Measurements from ENCODE around the gene TXNRD2.

TXNRD2 gene

DNA sequence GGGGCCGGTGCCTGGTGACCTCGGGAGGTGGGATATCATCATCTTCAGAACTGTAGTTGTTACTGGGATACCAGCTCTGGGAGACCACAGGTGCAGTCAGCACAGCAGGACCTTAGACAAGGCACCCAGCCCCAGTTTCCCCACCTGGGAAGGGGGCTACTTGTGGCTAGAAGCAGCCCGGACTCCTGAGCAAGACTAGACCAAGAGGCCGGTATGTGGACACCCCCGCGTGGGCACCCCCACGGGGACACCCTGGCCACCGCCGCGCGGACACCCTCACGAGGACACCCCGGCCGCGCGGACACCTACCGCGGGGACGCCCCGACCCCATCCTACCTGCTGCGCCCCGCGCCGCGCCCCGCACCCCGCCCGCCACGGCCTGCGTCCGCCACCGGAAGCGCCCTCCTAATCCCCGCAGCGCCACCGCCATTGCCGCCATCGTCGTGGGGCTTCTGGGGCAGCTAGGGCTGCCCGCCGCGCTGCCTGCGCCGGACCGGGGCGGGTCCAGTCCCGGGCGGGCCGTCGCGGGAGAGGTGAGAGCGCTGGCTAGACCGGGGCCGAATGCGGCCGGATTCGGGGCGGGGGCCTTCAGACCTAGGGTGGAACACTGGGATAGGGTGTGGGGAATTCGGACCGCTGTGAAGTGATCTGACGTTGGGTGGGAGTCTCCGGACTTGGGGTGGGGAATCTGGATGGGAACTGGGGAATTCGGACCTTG, at the start of gene TXNRD2, which contains the start of gene COMT:
TXNRD2 (minus strand) TSS at position 454 of the 718 bp plus-strand sequence; CDS start at position 439, 15 bp downstream.
COMT (plus strand) TSS at position 408 of the 718 bp plus-strand sequence. CDS start 20,755 bp downstream, outside the sequence.
- intact Hi-C loops (cut with DNase I), result no loop called here
- DNase-seq, result peak in 38 of 42 donors; percentile 50 to 81 (median 64)

DNA sequence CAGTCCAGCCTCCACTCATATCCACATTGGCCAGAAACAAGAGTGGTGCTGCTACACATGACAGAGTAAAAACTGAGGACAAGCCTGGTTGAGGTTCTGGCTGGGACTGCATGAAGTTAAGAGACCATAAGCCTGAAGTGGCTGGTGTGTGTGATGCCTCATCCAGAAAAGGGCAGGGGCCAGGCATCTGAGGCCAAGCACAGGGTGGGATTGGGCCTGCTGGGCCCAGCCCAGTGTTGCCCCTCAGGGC, 49.7 kb upstream of the TXNRD2 start:
- DNase-seq, result no peak

DNA sequence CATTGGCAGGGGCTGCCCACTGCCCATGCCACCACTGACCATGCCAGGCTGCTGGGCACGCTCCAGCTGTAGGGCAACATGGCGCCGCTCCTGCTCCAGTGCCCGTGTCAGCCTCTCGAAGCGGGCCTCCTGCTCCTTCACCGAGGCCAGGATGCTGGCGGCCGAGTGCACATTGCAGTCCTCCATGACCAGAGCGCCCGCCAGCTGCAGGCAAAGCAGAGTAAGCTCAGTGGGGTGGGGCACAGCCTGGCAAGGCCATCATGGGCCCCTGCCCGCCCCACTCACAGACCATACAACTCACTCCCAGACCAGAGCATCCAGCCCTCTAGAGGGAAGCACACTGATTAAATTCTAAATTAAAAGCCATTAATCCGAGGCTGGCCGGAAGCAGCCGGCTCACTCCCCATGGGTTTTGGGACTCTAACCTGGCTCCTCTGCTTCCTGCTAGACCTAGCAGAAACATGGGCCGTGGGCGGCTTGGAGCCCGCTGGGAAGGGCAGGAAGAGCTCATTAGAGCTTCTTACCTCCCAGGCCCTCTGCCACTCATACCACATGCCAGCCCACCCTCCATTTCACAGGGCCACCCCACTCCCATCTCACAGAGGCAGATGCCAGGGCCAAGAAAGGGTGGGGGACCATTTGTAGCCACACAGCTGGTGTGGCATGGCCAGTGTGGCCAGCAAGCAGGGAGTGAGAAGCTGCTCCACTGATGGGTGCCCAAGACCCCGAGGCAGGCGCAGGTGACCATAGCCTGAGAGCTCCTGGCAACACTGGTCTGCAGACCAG, 49.2 kb upstream of the TXNRD2 start:
- DNase-seq, result no peak
- intact Hi-C loops (cut with DNase I), result no loop called here

More for the DNA sequence above, 49.7 kb upstream of the TXNRD2 start:
- intact Hi-C loops (cut with DNase I), result no loop called here

DNA sequence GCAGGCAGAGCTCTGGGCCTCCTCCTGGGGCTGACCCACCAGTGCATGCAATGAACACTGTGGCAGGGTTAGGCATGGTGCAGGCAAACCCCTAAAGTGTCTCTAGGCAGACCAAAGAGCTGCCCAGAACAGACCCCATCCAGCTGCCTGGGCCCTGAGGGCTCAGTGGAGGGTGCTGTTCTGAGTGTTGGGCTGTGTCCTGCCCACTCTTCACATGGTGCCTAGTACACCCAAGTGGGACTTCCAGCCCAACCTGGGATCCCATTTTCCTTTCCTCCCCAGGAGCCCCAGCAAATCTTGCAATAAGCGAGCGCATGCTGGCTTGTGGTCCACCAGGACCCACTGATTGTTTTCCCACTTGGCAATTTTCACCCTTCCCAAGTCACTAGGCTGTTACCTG, 48.6 kb upstream of the TXNRD2 start:
- DNase-seq, result no peak
- intact Hi-C loops (cut with DNase I), result no loop called here

DNA sequence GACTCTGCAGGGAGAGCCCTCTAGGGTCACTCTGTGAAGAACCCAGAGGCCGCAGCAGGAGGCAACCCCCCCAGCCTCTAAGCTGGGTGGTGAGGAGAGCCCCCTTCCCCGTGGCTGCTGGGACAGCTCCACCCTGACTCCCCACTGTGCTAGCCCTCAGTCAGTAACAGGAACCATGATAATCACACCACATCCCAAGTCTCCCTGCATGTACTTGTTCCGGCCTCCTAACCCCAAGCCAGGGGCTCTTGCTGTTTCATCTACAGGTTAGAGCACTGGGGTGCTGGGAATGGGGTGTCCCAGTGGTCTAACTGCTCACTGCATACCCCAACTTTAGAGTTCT, 48.1 kb upstream of the TXNRD2 start:
- no peak for DNase-seq
- intact Hi-C loops (cut with DNase I), result no loop called here

DNA sequence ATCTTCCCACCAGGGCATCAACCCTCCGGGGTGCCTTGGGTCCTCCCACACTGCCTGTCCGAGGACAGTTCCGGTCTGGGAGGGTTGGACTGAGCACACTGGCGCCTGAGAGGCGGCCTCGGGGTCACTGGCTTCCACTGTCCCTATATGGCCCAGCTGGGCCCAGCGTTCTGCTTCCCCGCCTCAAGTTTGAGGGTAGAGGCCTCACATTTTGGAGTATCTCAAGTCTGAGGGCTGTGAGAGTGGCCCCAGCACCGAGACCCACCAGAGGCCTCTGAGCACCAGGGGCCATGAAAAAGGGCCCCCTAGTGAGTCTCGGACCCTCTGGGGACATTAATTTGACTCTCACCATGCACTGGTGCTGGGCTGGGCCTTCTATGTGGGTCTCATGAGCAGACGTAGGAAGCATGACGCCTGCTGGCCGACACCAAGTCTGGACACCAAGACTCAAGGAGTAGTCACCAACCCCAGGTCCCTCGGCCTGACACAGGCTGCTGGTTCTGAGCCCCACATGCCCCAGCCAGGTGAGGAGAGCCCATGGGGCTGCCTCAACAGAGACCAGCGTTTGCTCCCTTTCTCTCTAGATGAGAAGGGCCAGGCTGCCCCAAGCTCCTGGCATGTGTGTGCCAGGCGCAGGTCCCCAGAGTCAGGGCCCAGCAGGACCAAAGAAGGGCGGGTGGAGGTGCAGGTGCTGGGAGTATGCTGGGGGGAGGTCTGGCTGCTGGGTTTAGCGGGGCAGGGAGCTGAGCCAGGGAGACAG, 47.5 kb upstream of the TXNRD2 start:
- DNase-seq, result no peak
- intact Hi-C loops (cut with DNase I), result no loop called here

DNA sequence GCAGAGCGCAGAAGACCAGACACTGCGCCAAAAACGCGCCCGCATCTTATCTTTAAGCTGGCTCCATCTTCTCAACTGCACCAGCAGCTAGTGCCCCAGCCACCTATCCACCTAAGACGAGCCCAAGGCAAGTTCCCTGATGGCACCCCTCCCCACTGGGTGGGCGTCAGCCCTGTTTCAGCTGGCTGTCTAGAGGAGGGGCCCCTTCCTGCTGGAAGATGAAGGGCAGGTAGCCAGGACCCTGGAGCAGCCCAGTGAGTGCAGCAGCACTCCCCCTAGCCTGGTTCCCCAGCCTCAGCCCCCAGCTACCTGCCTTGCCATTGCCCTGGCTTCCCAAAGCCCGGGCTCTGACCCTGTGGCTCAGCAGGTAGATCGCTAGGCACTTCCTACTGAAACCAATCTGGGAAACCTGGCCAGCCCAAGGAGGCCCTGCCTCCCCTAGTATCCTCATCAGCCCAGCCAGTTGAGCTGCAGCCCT, 46.8 kb upstream of the TXNRD2 start:
- no peak for DNase-seq

DNA sequence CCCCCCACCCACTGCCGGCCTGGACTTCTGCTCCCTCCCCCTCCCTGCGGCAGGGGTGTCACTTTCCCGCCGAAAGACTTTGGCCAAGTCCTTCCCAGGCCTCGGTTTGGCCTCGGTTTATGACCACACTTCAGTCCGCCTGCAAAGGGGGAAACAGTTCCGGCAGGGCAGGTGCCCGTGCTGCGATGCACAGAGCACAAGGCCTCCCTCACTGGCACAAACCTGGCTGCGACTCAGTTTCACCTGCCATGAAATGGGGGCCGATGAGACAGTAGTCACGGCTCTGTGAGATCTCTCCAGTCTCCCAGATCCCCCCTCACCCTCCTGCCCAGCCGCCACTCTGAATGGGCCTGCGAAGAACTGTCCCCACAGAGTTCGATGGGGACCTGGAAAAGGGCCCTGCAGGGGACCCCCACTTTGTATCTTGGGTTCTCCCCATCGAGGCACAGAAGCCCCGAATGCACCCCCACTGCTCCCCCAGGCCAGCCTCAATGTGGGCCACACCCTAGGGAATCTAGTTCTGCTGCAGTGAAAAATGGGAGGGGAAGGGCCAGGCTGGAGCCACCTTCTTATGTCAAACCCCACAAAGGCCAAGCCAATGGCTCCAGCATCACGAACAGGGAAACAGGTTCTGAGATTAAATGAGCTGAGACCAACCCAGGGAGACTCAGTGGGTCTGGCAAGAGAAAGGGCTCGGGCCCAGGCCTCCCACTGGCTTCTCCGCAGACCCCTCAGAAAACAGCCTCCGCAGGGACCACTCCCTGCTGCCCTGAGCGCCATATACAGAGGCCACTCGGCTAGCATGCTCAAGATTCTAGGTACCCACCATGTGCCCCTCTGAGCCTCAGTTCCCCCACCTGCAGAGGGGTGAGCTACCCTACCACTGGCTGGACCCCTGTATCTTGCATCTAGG, 46.0 kb upstream of the TXNRD2 start:
- no peak for DNase-seq
- intact Hi-C loops (cut with DNase I), result no loop called here

More for the DNA sequence above, 46.8 kb upstream of the TXNRD2 start:
- intact Hi-C loops (cut with DNase I), result no loop called here

DNA sequence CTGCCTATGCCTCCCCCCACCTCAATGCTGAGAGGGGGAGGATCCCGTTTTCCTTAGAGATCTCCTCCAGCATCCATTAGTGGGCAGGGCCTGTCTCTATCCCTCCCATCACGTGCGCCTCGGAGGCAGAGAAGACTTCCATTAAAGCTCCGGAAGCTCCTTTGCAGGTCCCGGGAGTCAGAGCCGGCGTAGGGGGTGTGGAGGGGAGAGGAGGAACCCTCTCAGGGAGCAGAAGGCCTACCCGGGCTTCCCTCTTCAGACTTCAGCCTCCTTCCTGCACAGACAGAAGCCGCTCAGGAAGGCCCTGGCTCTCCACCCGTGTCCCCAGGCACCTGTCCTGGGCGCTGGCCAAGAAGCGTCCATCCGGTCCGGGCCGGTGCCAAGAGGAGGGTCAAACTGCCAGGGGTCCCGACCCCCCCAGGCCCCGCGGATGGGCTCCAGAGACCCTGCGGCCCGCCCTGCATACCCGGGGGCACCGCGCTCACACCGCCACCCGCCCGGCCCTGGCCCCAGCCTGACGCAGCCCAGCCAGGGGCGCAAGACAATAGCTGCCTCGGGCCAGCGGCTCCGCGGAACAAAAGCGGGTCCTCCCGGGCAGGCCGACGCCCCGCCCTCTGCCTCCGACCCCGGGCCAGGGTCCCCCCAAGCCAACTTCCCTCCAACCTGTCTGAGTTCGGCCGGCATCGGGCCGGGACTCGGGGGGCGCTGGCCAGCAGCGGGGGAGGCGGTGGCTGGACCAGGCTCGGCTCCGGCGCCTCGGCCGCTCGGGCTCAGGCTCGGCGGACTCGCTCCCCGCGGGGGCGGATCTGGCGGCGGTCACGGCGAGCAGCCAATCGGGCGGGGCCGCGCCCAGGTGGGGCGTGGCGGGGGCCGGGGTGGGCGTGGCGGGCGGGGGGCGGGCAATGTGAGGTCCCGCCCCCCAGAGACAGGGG, 45.1 kb upstream of the TXNRD2 start:
- DNase-seq, result peak; percentile 43 to 91 (median 72)
- intact Hi-C loops (cut with DNase I), result no loop called here

DNA sequence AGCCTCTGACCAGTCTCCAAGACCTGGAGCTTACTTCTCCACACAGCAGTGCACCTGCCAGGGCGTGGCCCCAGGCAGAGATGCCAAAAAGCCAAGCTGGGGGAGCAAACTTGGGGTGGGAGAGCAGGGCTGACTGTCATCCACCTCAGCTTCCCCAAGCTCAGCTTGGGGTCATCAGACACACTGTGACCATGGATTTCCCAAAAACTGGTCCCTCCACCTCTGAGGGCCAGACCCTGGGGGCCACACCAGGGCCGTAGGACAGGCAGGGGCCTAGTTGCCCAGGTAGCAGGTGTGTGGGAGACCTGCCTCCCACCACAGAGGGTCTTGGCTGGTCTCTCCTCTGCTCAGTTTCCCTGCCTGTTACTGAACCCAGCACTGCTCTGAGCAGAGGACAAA, 44.4 kb upstream of the TXNRD2 start:
- intact Hi-C loops (cut with DNase I), result no loop called here
- no peak for DNase-seq

DNA sequence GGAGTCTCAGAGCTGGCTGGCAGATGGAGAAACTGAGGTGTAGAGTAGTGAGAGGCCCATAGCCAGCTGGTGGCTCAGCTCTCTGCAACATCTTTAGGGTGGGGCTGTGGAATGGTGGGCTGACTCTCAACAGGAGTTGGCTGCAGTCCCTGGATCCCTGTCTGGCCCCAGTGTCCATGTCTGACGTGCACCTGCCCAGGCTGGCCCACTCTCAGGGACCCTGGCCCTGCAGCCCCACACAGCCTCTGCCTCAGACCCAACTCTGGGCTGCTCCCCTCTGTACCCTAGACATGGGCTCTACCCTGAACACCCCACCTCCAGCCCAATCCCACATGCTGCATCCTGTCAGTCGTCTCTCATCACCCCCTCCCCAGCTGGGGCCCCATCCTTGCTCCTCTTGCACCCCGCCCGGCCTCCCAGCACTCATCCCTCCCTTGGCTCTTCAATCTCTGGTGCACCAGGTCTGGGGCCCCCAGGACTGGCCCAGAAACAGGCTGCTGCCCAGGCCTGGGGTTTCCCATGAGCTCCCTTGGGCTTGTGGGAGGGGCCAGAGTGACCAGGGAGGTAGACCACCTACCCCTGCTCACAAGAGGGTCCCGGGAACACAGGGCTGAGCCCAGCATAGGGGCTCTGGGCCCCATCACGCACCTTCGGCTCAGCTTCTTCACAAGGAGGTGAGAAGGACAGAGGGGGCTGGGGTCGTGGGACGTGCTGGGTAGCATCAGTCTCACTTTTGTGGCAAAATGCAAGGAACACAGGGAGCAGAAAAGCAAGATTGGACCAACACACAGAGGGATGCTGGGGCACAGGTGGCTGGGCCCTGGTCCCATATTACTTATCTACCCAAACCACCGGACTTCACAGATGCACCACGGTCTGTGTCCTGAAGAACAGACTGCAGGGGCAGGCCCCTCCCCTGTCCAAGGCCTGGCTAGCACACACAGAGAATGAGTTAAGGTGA, 43.5 kb upstream of the TXNRD2 start:
- DNase-seq, result no peak
- intact Hi-C loops (cut with DNase I), result no loop called here

DNA sequence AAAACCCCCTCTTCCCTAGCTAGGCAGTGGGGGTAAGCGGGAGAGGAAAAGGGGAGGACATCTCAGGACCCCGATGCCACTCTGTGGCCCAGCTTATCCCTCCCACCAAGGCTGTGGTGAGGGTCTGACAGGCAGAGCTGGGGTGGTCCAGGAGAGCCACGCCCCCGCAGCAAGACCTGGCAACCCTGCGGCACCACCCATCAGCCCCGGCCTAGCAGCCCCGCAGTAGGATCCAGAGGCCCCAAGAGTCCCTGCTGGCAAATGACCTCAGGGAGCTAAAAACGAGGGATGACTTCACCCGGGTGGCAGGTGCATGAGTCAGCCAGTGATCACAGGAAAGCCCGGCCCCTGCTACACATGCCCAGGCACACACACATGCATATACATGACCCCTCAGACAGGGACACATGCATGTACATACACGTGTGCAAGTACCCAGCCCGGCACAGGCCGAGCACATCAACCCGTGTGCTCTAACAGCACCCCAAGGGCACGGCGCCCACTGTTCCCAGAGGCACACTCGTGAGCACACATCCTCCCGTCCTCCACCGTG, 42.7 kb upstream of the TXNRD2 start:
- peak in 3 of 42 donors; percentile 23 to 73 (median 38) for DNase-seq
- intact Hi-C loops (cut with DNase I), result no loop called here

DNA sequence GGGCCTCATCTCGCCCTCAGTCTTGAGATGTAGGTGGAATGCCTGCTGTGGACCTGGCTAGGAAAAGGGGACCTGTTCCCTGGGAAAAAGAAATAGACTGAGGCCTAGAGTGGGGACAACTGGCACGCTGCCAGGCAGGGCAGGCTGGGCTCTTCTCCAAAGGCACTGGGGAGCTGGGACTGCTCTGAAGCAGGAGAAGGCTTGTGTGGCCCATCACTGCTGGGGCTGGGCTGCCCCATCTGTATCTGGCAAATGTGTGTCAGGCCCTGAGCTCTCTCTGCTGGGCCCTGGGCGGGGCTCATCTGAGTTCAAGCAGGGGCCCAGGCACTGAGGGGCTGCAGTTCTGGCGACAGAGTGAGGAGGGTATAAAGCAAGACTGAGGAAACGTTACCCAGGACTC, 42.1 kb upstream of the TXNRD2 start:
- intact Hi-C loops (cut with DNase I), result no loop called here
- DNase-seq, result peak in 4 of 42 donors; percentile 42 to 53 (median 50)

DNA sequence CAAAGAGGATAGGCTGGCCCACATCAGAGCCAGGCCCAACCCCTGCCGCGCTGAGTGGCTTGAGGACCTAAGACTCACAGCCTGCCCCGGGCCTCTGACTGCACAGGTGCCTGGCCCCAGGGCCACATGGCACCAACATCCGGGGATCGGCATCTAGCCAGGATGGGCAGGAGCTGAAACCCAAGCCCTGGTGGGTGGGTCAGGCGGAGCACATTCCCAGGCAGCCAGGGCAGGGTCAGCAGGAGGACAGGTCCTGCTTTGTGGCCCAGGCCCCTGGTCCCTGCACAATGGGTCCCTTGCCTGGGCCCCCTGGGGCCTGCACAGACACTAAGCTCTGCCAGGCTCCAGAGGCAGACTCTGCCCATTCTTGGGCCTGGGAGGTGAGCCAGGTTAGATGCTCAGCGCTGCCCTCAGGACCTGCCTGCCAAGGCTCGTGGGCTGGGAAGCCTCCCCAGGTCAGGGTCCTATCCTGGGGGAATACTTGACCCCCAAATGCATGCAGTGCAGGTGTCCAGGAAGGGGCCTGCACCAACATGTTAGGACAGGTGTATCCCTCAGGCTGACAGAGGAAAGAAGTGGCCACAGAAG, 41.5 kb upstream of the TXNRD2 start:
- intact Hi-C loops (cut with DNase I), result no loop called here
- no peak for DNase-seq

DNA sequence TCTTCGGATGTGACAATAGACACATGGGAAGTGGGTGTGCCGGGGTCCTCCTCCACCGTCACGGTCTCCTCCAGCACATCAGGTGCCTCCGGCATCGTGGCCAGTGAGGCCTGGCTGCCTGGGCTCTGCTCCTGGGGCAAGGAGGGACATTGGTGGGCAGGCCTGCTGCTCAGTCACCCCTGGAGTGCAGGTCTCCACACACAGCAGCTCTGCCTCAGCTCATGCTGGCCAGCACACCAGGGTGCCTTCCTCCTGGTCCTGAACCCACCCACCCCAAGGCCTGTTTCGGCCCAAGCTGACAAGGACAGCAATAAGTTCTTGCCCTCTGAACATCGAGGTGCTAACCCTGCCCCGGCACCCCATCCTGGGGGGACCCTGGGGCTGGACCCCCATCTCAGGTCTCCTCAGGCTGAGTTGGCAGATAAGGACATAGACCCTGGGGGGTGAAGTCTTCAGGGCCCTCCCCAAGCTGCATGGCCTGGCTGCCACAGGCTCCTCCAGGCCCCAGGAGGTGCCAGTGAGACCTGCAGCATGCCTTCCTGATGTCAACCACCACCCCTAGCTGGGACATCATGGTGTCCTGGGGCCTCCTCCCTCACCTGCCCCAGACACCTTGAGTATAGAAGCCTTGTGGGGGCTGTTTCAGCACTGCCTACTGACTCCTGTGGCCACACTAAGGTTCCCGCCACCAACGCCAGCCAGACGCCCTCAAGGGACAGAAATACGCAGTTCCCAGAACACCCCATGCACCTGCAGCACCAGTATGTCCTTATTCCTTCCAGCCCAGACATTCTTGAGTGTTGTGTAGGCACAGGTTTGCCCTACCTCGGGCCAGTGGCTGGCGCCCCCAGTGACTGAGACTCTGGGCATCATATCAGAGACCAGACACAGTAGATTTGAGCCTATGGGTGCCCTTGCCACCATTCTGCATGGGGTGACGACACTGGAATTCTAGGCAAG, 40.6 kb upstream of the TXNRD2 start:
- intact Hi-C loops (cut with DNase I), result no loop called here
- DNase-seq, result no peak
